ENCODE measurements around the gene RUSC2. TPM values are rescaled to one million over a fixed set of nuclear protein-coding genes. Genes with fewer than 3 reads are reported as not detected.

The RUSC2 gene
- total RNA-seq, 4 donors from 2014 or later, result 48.0 to 91.2 (median 73.8) TPM

- DNase-seq (ENCODE audit: extremely low spot score), result no peak
- no peaks in the 10 kb centered on the region for H3K36me3 ChIP-seq
- H3K4me3 ChIP-seq, result peak overlapping the region in 1 of 4 donors; percentile 3
- intact Hi-C loops (cut with DNase I), result no loop called here
- 36% methylated on average over 3 of the region's 3 CpGs for WGBS
- TF ChIP-seq POLR2AphosphoS5 (IDR thresholded peaks at IDR 0.05) (no peak), POLR2A (IDR thresholded peaks at IDR 0.05; ENCODE audit: low read depth) (no peak), EP300 (IDR thresholded peaks at IDR 0.05) (no peak), CTCF (IDR thresholded peaks at IDR 0.05) (no peak)
- H3K27ac ChIP-seq (replicated peaks in 1 of 4), result peak overlapping the region; percentile 82 to 91 (median 85)
- H3K4me1 ChIP-seq, result peaks cover 38 to 81% (median 73%) of the 10 kb centered on the region in 4 donors
- no peaks in the 10 kb centered on the region for H3K27me3 ChIP-seq
- no peaks in the 10 kb centered on the region for H3K9me3 ChIP-seq
Observed at GRCh38 chr9:35510383-35510753, 20.5 kb downstream of the RUSC2 start.

- peak overlapping the region; percentile 82 to 91 (median 85) for H3K27ac ChIP-seq (replicated peaks in 1 of 4)
- no peak for DNase-seq (ENCODE audit: extremely low spot score)
- H3K9me3 ChIP-seq, result no peaks in the 10 kb centered on the region
- no peaks in the 10 kb centered on the region for H3K36me3 ChIP-seq
- peaks cover 38 to 86% (median 79%) of the 10 kb centered on the region in 4 donors for H3K4me1 ChIP-seq
- intact Hi-C loops (cut with DNase I), result no loop called here
- no peak for TF ChIP-seq POLR2A (IDR thresholded peaks at IDR 0.05; ENCODE audit: low read depth)
- peak; percentile 77 to 87 for TF ChIP-seq POLR2AphosphoS5 (IDR thresholded peaks at IDR 0.05)
- peak; percentile 41 to 55 (median 49) for TF ChIP-seq CTCF (IDR thresholded peaks at IDR 0.05)
- peak; percentile 33 for TF ChIP-seq EP300 (IDR thresholded peaks at IDR 0.05)
- H3K4me3 ChIP-seq, result peak overlapping the region; percentile 3 to 21 (median 14)
- H3K27me3 ChIP-seq, result no peaks in the 10 kb centered on the region
- WGBS, result 21% methylated on average over 3 of the region's 3 CpGs
Observed at GRCh38 chr9:35510754-35511428, 21.0 kb downstream of the RUSC2 start.

- no peak for DNase-seq (ENCODE audit: extremely low spot score)
Observed at GRCh38 chr9:35511453-35511852, 21.5 kb downstream of the RUSC2 start.

GRCh38 chr9:35515766-35516165 is 25.9 kb downstream of the RUSC2 start:
- H3K9me3 ChIP-seq, result no peaks in the 10 kb centered on the region
- H3K4me1 ChIP-seq, result peaks cover 64 to 99% (median 98%) of the 10 kb centered on the region in 4 donors
- no peaks in the 10 kb centered on the region for H3K36me3 ChIP-seq
- 86% methylated on average over 7 of the region's 7 CpGs for WGBS
- DNase-seq (ENCODE audit: extremely low spot score), result no peak
- no peaks in the 10 kb centered on the region for H3K27me3 ChIP-seq
- intact Hi-C loops (cut with DNase I), result no loop called here
- TF ChIP-seq EP300 (IDR thresholded peaks at IDR 0.05) (no peak), CTCF (IDR thresholded peaks at IDR 0.05) (no peak), POLR2A (IDR thresholded peaks at IDR 0.05; ENCODE audit: low read depth) (no peak), POLR2AphosphoS5 (IDR thresholded peaks at IDR 0.05) (no peak)
- no peak overlapping the region for H3K4me3 ChIP-seq
- H3K27ac ChIP-seq (replicated peaks in 1 of 4), result peak overlapping the region; percentile 80 to 87 (median 85)

More at GRCh38 chr9:35511453-35511852, 21.5 kb downstream of the RUSC2 start:
- Histone ChIP-seq H3K4me3 (peak overlapping the region in 3 of 4 donors; percentile 10 to 21 (median 18)), H3K36me3 (no peaks in the 10 kb centered on the region), H3K27ac (replicated peaks in 1 of 4) (peak overlapping the region; percentile 82 to 91 (median 85)), H3K9me3 (no peaks in the 10 kb centered on the region), H3K4me1 (peaks cover 43 to 91% (median 84%) of the 10 kb centered on the region in 4 donors), H3K27me3 (no peaks in the 10 kb centered on the region)
- 17% methylated on average over 1 of the region's 1 CpG for WGBS
- no peak for TF ChIP-seq CTCF (IDR thresholded peaks at IDR 0.05)
- no peak for TF ChIP-seq POLR2A (IDR thresholded peaks at IDR 0.05; ENCODE audit: low read depth)
- TF ChIP-seq EP300 (IDR thresholded peaks at IDR 0.05), result no peak
- TF ChIP-seq POLR2AphosphoS5 (IDR thresholded peaks at IDR 0.05), result no peak
- intact Hi-C loops (cut with DNase I), result no loop called here
